Measurements from ENCODE around the gene GRIA4.

GRIA4 gene

GRCh38 chr11:105719073-105719822 lies 109.4 kb downstream of the GRIA4 start:
- Histone ChIP-seq H3K9ac (ENCODE audit: low read length) (no peak overlapping the region), H3K4me3 (ENCODE audit: low read depth, low read length) (no peak overlapping the region), H3K4me1 (ENCODE audit: control insufficient read depth, insufficient read depth, low read length) (no peaks in the 10 kb centered on the region), H3K9me3 (ENCODE audit: control insufficient read depth, insufficient read depth, low read depth, low read length) (no peaks in the 10 kb centered on the region), H3K27ac (ENCODE audit: low read depth, low read length) (no peak overlapping the region), H3K36me3 (ENCODE audit: control insufficient read depth, insufficient read depth, low read length) (no peaks in the 10 kb centered on the region), H3K27me3 (ENCODE audit: control insufficient read depth, insufficient read depth, low read length) (no peaks in the 10 kb centered on the region)

- Histone ChIP-seq H3K9ac (ENCODE audit: low read length) (no peak overlapping the region), H3K36me3 (ENCODE audit: control insufficient read depth, insufficient read depth, low read length) (no peaks in the 10 kb centered on the region), H3K9me3 (ENCODE audit: control insufficient read depth, insufficient read depth, low read depth, low read length) (no peaks in the 10 kb centered on the region), H3K27ac (ENCODE audit: low read depth, low read length) (no peak overlapping the region), H3K4me3 (ENCODE audit: low read depth, low read length) (no peak overlapping the region), H3K4me1 (ENCODE audit: control insufficient read depth, insufficient read depth, low read length) (no peaks in the 10 kb centered on the region), H3K27me3 (ENCODE audit: control insufficient read depth, insufficient read depth, low read length) (no peaks in the 10 kb centered on the region)
Observed at GRCh38 chr11:105720096-105720495, 110.2 kb downstream of the GRIA4 start.

- 0 out of 2 replicates have a peak, but pooled peaks cover 2% of the 10 kb centered on the region for H3K9me3 ChIP-seq (ENCODE audit: control insufficient read depth, insufficient read depth, low read depth, low read length)
- H3K27me3 ChIP-seq (ENCODE audit: control insufficient read depth, insufficient read depth, low read length), result no peaks in the 10 kb centered on the region
- H3K4me3 ChIP-seq (ENCODE audit: low read depth, low read length), result no peak overlapping the region
- no peaks in the 10 kb centered on the region for H3K36me3 ChIP-seq (ENCODE audit: control insufficient read depth, insufficient read depth, low read length)
- no peaks in the 10 kb centered on the region for H3K4me1 ChIP-seq (ENCODE audit: control insufficient read depth, insufficient read depth, low read length)
- no peak overlapping the region for H3K9ac ChIP-seq (ENCODE audit: low read length)
- no peak overlapping the region for H3K27ac ChIP-seq (ENCODE audit: low read depth, low read length)
Observed at GRCh38 chr11:105723269-105723668, 113.4 kb downstream of the GRIA4 start.

DNA sequence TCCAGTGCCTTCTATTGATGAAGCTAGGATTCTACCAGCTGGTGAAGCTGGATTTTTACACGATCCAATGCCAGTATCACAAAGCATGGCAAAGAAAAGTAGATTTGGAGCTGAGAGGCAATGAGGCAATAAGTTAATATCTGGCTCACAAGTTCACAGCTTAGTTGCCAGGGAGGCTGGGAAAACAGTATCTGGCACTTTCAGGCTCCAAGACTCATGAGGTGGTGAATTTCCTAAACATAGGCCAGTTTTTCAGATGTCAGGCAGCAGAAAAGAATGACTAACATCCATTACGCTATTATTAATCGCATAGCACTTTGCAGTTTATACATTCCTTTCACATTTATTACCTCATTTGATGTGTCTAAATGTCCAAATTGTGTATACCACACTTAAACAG lies 122.7 kb downstream of the GRIA4 start:
- no peak overlapping the region for H3K27ac ChIP-seq (ENCODE audit: low read depth, low read length)
- H3K4me1 ChIP-seq (ENCODE audit: control insufficient read depth, insufficient read depth, low read length), result no peaks in the 10 kb centered on the region
- no peaks in the 10 kb centered on the region for H3K36me3 ChIP-seq (ENCODE audit: control insufficient read depth, insufficient read depth, low read length)
- no peak overlapping the region for H3K9ac ChIP-seq (ENCODE audit: low read length)
- no peak overlapping the region for H3K4me3 ChIP-seq (ENCODE audit: low read depth, low read length)
- no peaks in the 10 kb centered on the region for H3K27me3 ChIP-seq (ENCODE audit: control insufficient read depth, insufficient read depth, low read length)
- H3K9me3 ChIP-seq (ENCODE audit: control insufficient read depth, insufficient read depth, low read depth, low read length), result no peaks in the 10 kb centered on the region

DNA sequence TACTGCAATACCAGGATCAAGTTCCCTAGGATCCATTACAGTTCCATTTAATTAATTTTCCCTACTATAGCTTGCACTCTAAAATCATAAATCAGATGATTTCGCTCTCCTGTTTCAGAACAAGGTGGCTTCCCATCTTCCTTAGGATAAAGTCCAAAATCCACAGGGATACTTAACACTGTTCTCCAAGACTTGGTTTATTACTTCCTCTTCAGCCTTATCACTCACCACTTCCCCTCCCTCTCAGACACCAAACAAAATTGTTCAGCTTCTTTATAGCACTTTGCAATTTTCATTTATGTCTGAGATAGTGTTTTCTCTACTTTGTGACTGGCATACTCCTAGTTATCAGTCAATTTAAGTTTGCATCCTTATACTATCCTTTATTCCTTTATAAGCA lies 124.6 kb downstream of the GRIA4 start:
- no peaks in the 10 kb centered on the region for H3K27me3 ChIP-seq (ENCODE audit: control insufficient read depth, insufficient read depth, low read length)
- no peaks in the 10 kb centered on the region for H3K4me1 ChIP-seq (ENCODE audit: control insufficient read depth, insufficient read depth, low read length)
- no peak overlapping the region for H3K4me3 ChIP-seq (ENCODE audit: low read depth, low read length)
- H3K9ac ChIP-seq (ENCODE audit: low read length), result no peak overlapping the region
- no peak overlapping the region for H3K27ac ChIP-seq (ENCODE audit: low read depth, low read length)
- no peaks in the 10 kb centered on the region for H3K9me3 ChIP-seq (ENCODE audit: control insufficient read depth, insufficient read depth, low read depth, low read length)
- no peaks in the 10 kb centered on the region for H3K36me3 ChIP-seq (ENCODE audit: control insufficient read depth, insufficient read depth, low read length)

GRCh38 chr11:105738251-105738650 lies 128.4 kb downstream of the GRIA4 start:
- Histone ChIP-seq H3K36me3 (ENCODE audit: control insufficient read depth, insufficient read depth, low read length) (no peaks in the 10 kb centered on the region), H3K9me3 (ENCODE audit: control insufficient read depth, insufficient read depth, low read depth, low read length) (no peaks in the 10 kb centered on the region), H3K4me3 (ENCODE audit: low read depth, low read length) (no peak overlapping the region), H3K4me1 (ENCODE audit: control insufficient read depth, insufficient read depth, low read length) (peaks cover 4% of the 10 kb centered on the region; the same call in 1 of the 2 replicates), H3K9ac (ENCODE audit: low read length) (no peak overlapping the region), H3K27me3 (ENCODE audit: control insufficient read depth, insufficient read depth, low read length) (no peaks in the 10 kb centered on the region), H3K27ac (ENCODE audit: low read depth, low read length) (no peak overlapping the region)

GRCh38 chr11:105738986-105739795 lies 129.3 kb downstream of the GRIA4 start:
- Histone ChIP-seq H3K9me3 (ENCODE audit: control insufficient read depth, insufficient read depth, low read depth, low read length) (no peaks in the 10 kb centered on the region), H3K4me3 (ENCODE audit: low read depth, low read length) (no peak overlapping the region), H3K9ac (ENCODE audit: low read length) (no peak overlapping the region), H3K4me1 (ENCODE audit: control insufficient read depth, insufficient read depth, low read length) (peaks cover 9% of the 10 kb centered on the region; the same call in 1 of the 2 replicates), H3K27me3 (ENCODE audit: control insufficient read depth, insufficient read depth, low read length) (no peaks in the 10 kb centered on the region), H3K36me3 (ENCODE audit: control insufficient read depth, insufficient read depth, low read length) (no peaks in the 10 kb centered on the region), H3K27ac (ENCODE audit: low read depth, low read length) (no peak overlapping the region)

DNA sequence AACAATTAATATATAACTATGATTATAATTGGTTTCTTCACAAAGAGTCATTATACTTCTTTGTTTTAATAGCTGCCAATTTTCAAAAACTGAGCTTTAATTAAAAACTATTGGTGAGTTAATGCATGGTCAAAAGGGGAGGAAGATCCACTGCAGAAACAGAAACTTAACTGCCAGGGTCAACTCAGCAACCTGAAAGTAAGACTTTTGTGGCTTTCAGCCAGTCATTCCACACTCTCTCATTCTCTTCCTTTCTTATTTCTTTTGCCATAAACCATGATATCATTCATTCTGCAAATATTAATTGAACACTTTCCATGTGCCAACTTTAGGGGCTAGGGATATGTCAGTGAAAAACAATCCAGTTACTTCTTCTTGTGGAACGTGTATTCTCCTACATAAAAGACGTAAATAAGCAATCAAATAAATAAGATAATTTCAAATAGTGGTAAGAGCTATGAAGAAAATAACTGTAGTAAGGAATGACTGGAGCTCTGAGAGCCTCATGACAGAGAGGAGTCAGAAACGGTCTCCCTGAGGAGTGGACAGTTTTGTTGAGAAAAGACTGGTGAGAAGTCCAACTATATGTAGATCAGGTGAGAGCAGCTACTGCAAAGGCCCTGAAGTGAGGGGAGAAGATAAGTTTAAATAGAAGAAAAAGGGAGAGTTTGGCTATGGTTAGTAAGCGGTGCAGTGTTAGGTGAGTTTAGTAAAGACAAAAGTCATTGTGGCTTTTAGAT lies 130.5 kb downstream of the GRIA4 start:
- Histone ChIP-seq H3K4me3 (ENCODE audit: low read depth, low read length) (no peak overlapping the region), H3K36me3 (ENCODE audit: control insufficient read depth, insufficient read depth, low read length) (no peaks in the 10 kb centered on the region), H3K27ac (ENCODE audit: low read depth, low read length) (no peak overlapping the region)

GRCh38 chr11:105741488-105742020 lies 131.7 kb downstream of the GRIA4 start:
- H3K27ac ChIP-seq (ENCODE audit: low read depth, low read length), result no peak overlapping the region
- H3K9me3 ChIP-seq (ENCODE audit: control insufficient read depth, insufficient read depth, low read depth, low read length), result no peaks in the 10 kb centered on the region
- H3K4me3 ChIP-seq (ENCODE audit: low read depth, low read length), result no peak overlapping the region
- no peaks in the 10 kb centered on the region for H3K27me3 ChIP-seq (ENCODE audit: control insufficient read depth, insufficient read depth, low read length)
- H3K9ac ChIP-seq (ENCODE audit: low read length), result no peak overlapping the region
- no peaks in the 10 kb centered on the region for H3K36me3 ChIP-seq (ENCODE audit: control insufficient read depth, insufficient read depth, low read length)
- H3K4me1 ChIP-seq (ENCODE audit: control insufficient read depth, insufficient read depth, low read length), result peaks cover 9% of the 10 kb centered on the region; the same call in 1 of the 2 replicates

More for the DNA sequence above, 130.5 kb downstream of the GRIA4 start:
- Histone ChIP-seq H3K9ac (ENCODE audit: low read length) (no peak overlapping the region), H3K9me3 (ENCODE audit: control insufficient read depth, insufficient read depth, low read depth, low read length) (no peaks in the 10 kb centered on the region), H3K4me1 (ENCODE audit: control insufficient read depth, insufficient read depth, low read length) (peaks cover 9% of the 10 kb centered on the region; the same call in 1 of the 2 replicates), H3K27me3 (ENCODE audit: control insufficient read depth, insufficient read depth, low read length) (no peaks in the 10 kb centered on the region)

DNA sequence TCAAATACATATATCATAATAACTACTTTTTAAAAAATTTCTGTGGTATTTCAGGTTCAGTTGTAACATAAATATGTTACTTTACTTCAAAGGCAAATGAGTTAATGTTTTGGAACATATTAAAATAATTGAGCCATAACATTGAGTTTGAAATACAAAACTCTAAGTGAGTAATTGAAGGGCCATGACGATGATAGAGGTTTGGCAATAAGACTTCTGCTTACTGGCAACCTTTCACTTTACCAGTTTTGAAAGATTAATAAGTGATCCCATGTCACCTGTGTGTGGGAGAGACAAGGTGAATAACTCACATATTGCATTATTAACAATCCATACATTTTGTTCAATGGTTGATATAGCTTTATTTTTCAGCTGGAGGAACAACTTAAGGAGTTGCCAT lies 144.4 kb downstream of the GRIA4 start:
- H3K9me3 ChIP-seq (ENCODE audit: control insufficient read depth, insufficient read depth, low read depth, low read length), result no peaks in the 10 kb centered on the region
- no peak overlapping the region for H3K9ac ChIP-seq (ENCODE audit: low read length)
- no peaks in the 10 kb centered on the region for H3K27me3 ChIP-seq (ENCODE audit: control insufficient read depth, insufficient read depth, low read length)
- no peaks in the 10 kb centered on the region for H3K36me3 ChIP-seq (ENCODE audit: control insufficient read depth, insufficient read depth, low read length)
- H3K4me1 ChIP-seq (ENCODE audit: control insufficient read depth, insufficient read depth, low read length), result peaks cover 7% of the 10 kb centered on the region
- H3K27ac ChIP-seq (ENCODE audit: low read depth, low read length), result no peak overlapping the region
- no peak overlapping the region for H3K4me3 ChIP-seq (ENCODE audit: low read depth, low read length)

All from HUES6 (cell line).